ENCODE results near the gene METAP1. TPM values are rescaled to one million over a fixed set of nuclear protein-coding genes. Genes with fewer than 3 reads are reported as not detected.

METAP1 gene
- total RNA-seq, 4 donors from 2014 or later, result 33.4 to 43.1 (median 37.6) TPM

- Histone ChIP-seq H3K4me3 (replicated peaks in 1 of 3) (no peak overlapping the region), H3K9me3 (no peaks in the 10 kb centered on the region), H3K27me3 (no peaks in the 10 kb centered on the region), H3K36me3 (no peaks in the 10 kb centered on the region), H3K27ac (no peak overlapping the region), H3K4me1 (peaks cover 12 to 13% of the 10 kb centered on the region in 2 donors)
- TF ChIP-seq, protein P1, sequence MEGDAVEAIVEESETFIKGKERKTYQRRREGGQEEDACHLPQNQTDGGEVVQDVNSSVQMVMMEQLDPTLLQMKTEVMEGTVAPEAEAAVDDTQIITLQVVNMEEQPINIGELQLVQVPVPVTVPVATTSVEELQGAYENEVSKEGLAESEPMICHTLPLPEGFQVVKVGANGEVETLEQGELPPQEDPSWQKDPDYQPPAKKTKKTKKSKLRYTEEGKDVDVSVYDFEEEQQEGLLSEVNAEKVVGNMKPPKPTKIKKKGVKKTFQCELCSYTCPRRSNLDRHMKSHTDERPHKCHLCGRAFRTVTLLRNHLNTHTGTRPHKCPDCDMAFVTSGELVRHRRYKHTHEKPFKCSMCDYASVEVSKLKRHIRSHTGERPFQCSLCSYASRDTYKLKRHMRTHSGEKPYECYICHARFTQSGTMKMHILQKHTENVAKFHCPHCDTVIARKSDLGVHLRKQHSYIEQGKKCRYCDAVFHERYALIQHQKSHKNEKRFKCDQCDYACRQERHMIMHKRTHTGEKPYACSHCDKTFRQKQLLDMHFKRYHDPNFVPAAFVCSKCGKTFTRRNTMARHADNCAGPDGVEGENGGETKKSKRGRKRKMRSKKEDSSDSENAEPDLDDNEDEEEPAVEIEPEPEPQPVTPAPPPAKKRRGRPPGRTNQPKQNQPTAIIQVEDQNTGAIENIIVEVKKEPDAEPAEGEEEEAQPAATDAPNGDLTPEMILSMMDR (IDR thresholded peaks at IDR 0.05), result no peak
- no peak for TF ChIP-seq POLR2A (IDR thresholded peaks at IDR 0.05)
- WGBS, 2 donors, result 75 to 79% methylated on average over 7 of the region's 7 CpGs
- peak; percentile 9 to 10 for DNase-seq
- intact Hi-C loops (cut with DNase I), result no loop called here
Observed at GRCh38 chr4:99024481-99025275, 29.2 kb downstream of the METAP1 start.

DNA sequence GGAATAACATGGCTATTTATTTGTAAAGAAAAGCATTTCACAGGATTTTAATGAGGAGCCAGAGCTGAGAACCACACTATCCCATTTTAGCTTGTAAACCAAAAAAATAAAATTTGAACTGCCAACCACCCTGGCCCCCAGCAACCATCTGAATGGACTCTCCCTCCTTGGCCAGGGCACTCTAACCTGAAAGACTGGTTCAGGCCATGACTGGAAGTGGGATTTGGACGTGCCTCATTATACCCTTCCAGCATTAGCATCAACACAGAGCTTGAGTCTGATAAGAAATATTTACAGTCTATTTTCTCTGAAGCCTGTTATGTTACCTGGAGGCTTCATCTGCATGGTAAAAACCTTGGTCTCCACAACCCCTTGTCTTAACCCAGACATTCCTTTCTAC is 30.0 kb downstream of the METAP1 start:
- 25 to 76% methylated on average over 1 of the region's 1 CpG for WGBS, 2 donors
- H3K27me3 ChIP-seq, result no peaks in the 10 kb centered on the region
- H3K4me1 ChIP-seq, result peaks cover 12 to 13% of the 10 kb centered on the region in 2 donors
- intact Hi-C loops (cut with DNase I), result no loop called here
- no peak for TF ChIP-seq POLR2A (IDR thresholded peaks at IDR 0.05)
- TF ChIP-seq, protein P1 (IDR thresholded peaks at IDR 0.05), result no peak
- H3K27ac ChIP-seq, result no peak overlapping the region
- no peak overlapping the region for H3K4me3 ChIP-seq (replicated peaks in 1 of 3)
- H3K36me3 ChIP-seq, result no peaks in the 10 kb centered on the region
- DNase-seq, result peak in 1 of 2 donors; percentile 12
- H3K9me3 ChIP-seq, result no peaks in the 10 kb centered on the region

GRCh38 chr4:99027304-99027703 is 31.8 kb downstream of the METAP1 start:
- no peak for DNase-seq
- Histone ChIP-seq H3K36me3 (no peaks in the 10 kb centered on the region), H3K4me1 (peaks cover 12 to 13% of the 10 kb centered on the region in 2 donors), H3K4me3 (replicated peaks in 1 of 3) (no peak overlapping the region), H3K27me3 (no peaks in the 10 kb centered on the region), H3K9me3 (no peaks in the 10 kb centered on the region), H3K27ac (no peak overlapping the region)
- WGBS, 2 donors, result 92 to 95% methylated on average over 2 of the region's 2 CpGs
- intact Hi-C loops (cut with DNase I), result no loop called here
- TF ChIP-seq POLR2A (IDR thresholded peaks at IDR 0.05), result no peak
- TF ChIP-seq, protein P1 (IDR thresholded peaks at IDR 0.05), result no peak

DNA sequence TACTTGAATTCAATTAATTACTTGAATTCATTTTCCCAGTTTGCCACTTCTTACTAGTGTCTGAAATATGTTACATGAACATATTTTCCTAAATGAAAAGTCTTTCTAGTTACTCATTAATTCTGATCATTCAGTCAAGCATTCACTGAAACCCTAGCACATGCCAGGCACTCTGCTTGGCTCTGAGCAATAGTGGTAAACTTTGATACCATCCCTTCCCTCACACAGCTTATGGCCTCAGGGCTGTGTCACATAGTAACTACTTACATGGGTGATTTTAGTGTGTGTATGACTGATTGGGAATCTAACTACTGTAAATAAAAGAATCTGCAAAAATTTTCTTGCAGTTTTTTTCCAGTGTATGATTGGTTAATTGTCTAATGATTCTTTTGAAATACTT is 32.7 kb downstream of the METAP1 start:
- TF ChIP-seq, protein P1 (IDR thresholded peaks at IDR 0.05), result no peak
- no peak for TF ChIP-seq POLR2A (IDR thresholded peaks at IDR 0.05)
- Histone ChIP-seq H3K9me3 (no peaks in the 10 kb centered on the region), H3K27me3 (no peaks in the 10 kb centered on the region), H3K4me3 (replicated peaks in 1 of 3) (no peak overlapping the region), H3K4me1 (peaks cover 12 to 13% of the 10 kb centered on the region in 2 donors), H3K36me3 (no peaks in the 10 kb centered on the region), H3K27ac (no peak overlapping the region)
- intact Hi-C loops (cut with DNase I), result no loop called here
- no peak for DNase-seq

DNA sequence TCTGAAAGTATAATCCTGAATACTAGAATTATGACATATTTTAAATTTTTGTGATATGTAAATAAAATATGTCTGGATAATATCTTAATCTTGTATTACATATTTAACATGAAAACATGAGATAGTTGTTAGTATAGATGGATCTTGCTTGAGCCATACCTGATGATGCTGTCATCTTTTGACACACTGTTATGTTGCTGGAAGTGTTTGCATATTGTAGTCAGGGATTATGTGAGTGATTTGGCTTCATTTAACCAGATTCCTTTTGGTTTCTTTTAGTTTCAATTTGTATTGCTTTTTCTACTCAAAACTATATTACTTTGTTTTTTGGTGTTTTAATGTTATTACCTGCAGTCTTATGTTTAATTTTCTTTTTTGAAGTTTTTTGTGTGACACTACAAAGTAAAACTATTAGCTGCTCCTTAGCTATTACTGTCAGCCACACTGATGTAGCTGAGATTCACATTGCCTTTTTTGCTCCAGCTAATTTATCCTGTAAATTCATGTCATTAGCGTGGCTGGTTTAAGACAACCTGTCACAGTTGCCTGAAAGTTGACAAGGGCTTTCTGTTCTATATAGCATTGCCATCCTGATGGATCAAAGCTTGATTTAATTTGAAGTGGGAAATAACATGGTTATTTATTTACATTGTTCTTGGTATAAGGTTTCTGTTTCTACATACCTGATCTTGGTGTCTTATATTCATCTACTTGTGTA is 33.7 kb downstream of the METAP1 start:
- intact Hi-C loops (cut with DNase I), result no loop called here

More for the DNA sequence above, 33.7 kb downstream of the METAP1 start:
- H3K9me3 ChIP-seq, result no peaks in the 10 kb centered on the region
- H3K4me3 ChIP-seq (replicated peaks in 1 of 3), result no peak overlapping the region
- H3K36me3 ChIP-seq, result no peaks in the 10 kb centered on the region
- no peaks in the 10 kb centered on the region for H3K27me3 ChIP-seq
- WGBS, 2 donors, result 0% methylated on average over 1 of the region's 1 CpG
- H3K4me1 ChIP-seq, result peaks cover 12 to 13% of the 10 kb centered on the region in 2 donors
- no peak overlapping the region for H3K27ac ChIP-seq
- TF ChIP-seq, protein P1 (IDR thresholded peaks at IDR 0.05), result no peak
- no peak for TF ChIP-seq POLR2A (IDR thresholded peaks at IDR 0.05)
- DNase-seq, result no peak
